ENCODE measurements around the gene GNPAT. TPM values are rescaled to one million over a fixed set of nuclear protein-coding genes. Genes with fewer than 3 reads are reported as not detected.
"Not testable (repeated sequence)": the region's sequence is repeated elsewhere in the genome, so short reads cannot be mapped to it uniquely, and the experiment has no call there.

GNPAT gene
- total RNA-seq, 1 experiment from 2014 or later: 52.7 TPM

GRCh38 chr1:231210126-231210525 is 30.9 kb upstream of the GNPAT start:
- intact Hi-C loops (cut with micrococcal nuclease; ENCODE audit: unreplicated experiment): loop anchor here (2.0 to 5.0 kb wide), 3 partner anchors 163 to 233 kb away; partner anchors contain the start of genes ARV1 and TTC13
- Mint-ChIP-seq H3K27me3 (ENCODE audit: unreplicated experiment) (peaks cover 3% of the 10 kb centered on the region), H3K4me1 (ENCODE audit: low read depth, unreplicated experiment) (peaks cover 13% of the 10 kb centered on the region), H3K9me3 (ENCODE audit: low read depth, unreplicated experiment) (no peaks in the 10 kb centered on the region), H3K4me3 (ENCODE audit: low read depth, unreplicated experiment) (no peak overlapping the region), H3K27ac (ENCODE audit: unreplicated experiment) (no peak overlapping the region), H3K36me3 (ENCODE audit: insufficient read depth, unreplicated experiment) (no peaks in the 10 kb centered on the region)
- CTCF ChIA-PET: interaction anchor here (0.7 to 2.3 kb wide), 3 partner anchors 15 to 1524 kb away, joined by 3 to 6 read pairs (median 4); no protein-coding TSS in a partner anchor
- no TSS peak for BruUV-seq (replicated peaks)
- TF ChIP-seq CTCF (IDR thresholded peaks at IDR 0.05; ENCODE audit: unreplicated experiment): no peak
- no peak for DNase-seq

GRCh38 chr1:231211005-231211857 is 29.8 kb upstream of the GNPAT start:
- no peaks in the 10 kb centered on the region for H3K27me3 Mint-ChIP-seq (ENCODE audit: unreplicated experiment)
- peak overlapping the region; percentile 80 for H3K27ac Mint-ChIP-seq (ENCODE audit: unreplicated experiment)
- peaks cover 18% of the 10 kb centered on the region for H3K4me1 Mint-ChIP-seq (ENCODE audit: low read depth, unreplicated experiment)
- peak; percentile 96 for TF ChIP-seq CTCF (IDR thresholded peaks at IDR 0.05; ENCODE audit: unreplicated experiment)
- H3K4me3 Mint-ChIP-seq (ENCODE audit: low read depth, unreplicated experiment): peak overlapping the region; percentile 86
- H3K36me3 Mint-ChIP-seq (ENCODE audit: insufficient read depth, unreplicated experiment): no peaks in the 10 kb centered on the region
- H3K9me3 Mint-ChIP-seq (ENCODE audit: low read depth, unreplicated experiment): no peaks in the 10 kb centered on the region
- BruUV-seq (replicated peaks): no TSS peak
- CTCF ChIA-PET: interaction anchor here (0.5 to 2.3 kb wide), 6 partner anchors 16 to 1525 kb away, joined by 3 to 6 read pairs (median 4); no protein-coding TSS in a partner anchor
- intact Hi-C loops (cut with micrococcal nuclease; ENCODE audit: unreplicated experiment): loop anchor here (1.0 to 5.0 kb wide), 5 partner anchors 118 to 294 kb away; partner anchors contain the start of genes ARV1 and TTC13
- DNase-seq: peak; percentile 98

GRCh38 chr1:231212301-231212700 is 28.7 kb upstream of the GNPAT start:
- peak overlapping the region; percentile 80 for H3K27ac Mint-ChIP-seq (ENCODE audit: unreplicated experiment)
- DNase-seq; H3K4me3 Mint-ChIP-seq (ENCODE audit: low read depth, unreplicated experiment); H3K27me3 Mint-ChIP-seq (ENCODE audit: unreplicated experiment); H3K9me3 Mint-ChIP-seq (ENCODE audit: low read depth, unreplicated experiment); BruUV-seq (replicated peaks); H3K36me3 Mint-ChIP-seq (ENCODE audit: insufficient read depth, unreplicated experiment): not testable (repeated sequence)
- H3K4me1 Mint-ChIP-seq (ENCODE audit: low read depth, unreplicated experiment): peaks cover 29% of the 10 kb centered on the region
- CTCF ChIA-PET: interaction anchor here (0.6 to 1.2 kb wide), 2 partner anchors 20 to 38 kb away, joined by 3 to 4 read pairs; no protein-coding TSS in a partner anchor
- intact Hi-C loops (cut with micrococcal nuclease; ENCODE audit: unreplicated experiment): loop anchor here (1.0 to 5.0 kb wide), 3 partner anchors 165 to 414 kb away; partner anchors contain the start of genes ARV1 and TTC13

DNA sequence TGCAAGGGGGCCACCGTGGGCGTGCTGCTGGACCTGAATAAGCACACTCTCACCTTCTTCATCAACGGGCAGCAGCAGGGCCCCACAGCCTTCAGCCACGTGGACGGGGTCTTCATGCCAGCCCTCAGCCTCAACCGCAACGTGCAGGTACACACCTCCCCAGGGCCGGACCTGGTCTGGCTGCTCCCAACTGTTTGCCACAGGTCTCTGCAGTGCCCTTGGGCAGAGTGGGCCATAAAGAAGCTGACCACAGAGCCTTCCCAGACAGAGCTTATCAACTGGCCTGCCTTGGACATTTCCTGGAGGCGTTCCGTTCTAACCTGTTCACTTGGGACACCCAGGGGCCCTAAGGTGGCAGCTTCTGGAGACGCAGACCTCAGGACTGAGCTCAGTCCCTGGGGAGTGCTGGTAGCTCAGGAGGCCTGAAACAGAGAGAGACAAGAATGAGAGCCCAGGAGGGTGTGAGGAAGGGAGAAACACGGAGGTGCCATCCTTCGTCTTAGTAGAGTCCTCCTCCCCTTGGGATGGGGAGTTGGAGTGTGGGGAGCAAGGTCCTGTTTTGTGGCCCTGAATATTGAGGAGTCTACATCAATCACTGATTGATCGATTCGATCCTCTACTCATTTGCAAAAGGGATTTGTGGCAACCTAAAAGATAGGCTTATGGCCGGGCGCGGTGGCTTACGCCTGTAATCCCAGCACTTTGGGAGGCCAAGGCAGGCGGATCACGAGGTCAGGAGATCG is 27.0 kb upstream of the GNPAT start:
- H3K4me3 Mint-ChIP-seq (ENCODE audit: low read depth, unreplicated experiment): no peak overlapping the region
- intact Hi-C loops (cut with micrococcal nuclease; ENCODE audit: unreplicated experiment): loop anchor here (5.0 kb wide), 2 partner anchors 167 to 237 kb away; partner anchors contain the start of genes ARV1 and TTC13
- no peaks in the 10 kb centered on the region for H3K9me3 Mint-ChIP-seq (ENCODE audit: low read depth, unreplicated experiment)
- no peak overlapping the region for H3K27ac Mint-ChIP-seq (ENCODE audit: unreplicated experiment)
- H3K36me3 Mint-ChIP-seq (ENCODE audit: insufficient read depth, unreplicated experiment): no peaks in the 10 kb centered on the region
- no peak for DNase-seq
- CTCF ChIA-PET: interaction anchor here (0.7 kb wide), 1 partner anchor 16 kb away, joined by 3 read pairs; no protein-coding TSS in a partner anchor
- no peak for TF ChIP-seq CTCF (IDR thresholded peaks at IDR 0.05; ENCODE audit: unreplicated experiment)
- BruUV-seq (replicated peaks): no TSS peak
- H3K27me3 Mint-ChIP-seq (ENCODE audit: unreplicated experiment): no peaks in the 10 kb centered on the region
- peaks cover 30% of the 10 kb centered on the region for H3K4me1 Mint-ChIP-seq (ENCODE audit: low read depth, unreplicated experiment)
